HUES6 (cell line): ENCODE measurements around the gene DOCK1.

Source experiments
- H3K27ac ChIP-seq: 2 replicates; pipeline ENCODE4 v1.7.0; 2013; ENCODE audit warnings: low read depth, mild to moderate bottlenecking, low read length, inconsistent platforms
- H3K27me3 ChIP-seq: 2 replicates; pipeline ENCODE4 v1.6.1; 2013; ENCODE audit warnings: low read length; ENCODE audit not compliant: control insufficient read depth, insufficient read depth
- H3K36me3 ChIP-seq: 2 replicates; pipeline ENCODE4 v1.6.1; 2013; ENCODE audit warnings: low read length; ENCODE audit not compliant: control insufficient read depth, insufficient read depth
- H3K4me1 ChIP-seq: 2 replicates; pipeline ENCODE4 v1.6.1; 2013; ENCODE audit warnings: low read length; ENCODE audit not compliant: control insufficient read depth, insufficient read depth
- H3K4me3 ChIP-seq: 2 replicates; pipeline ENCODE4 v1.5.1; 2013; ENCODE audit warnings: low read depth, low read length
- H3K9ac ChIP-seq: one replicate; pipeline ENCODE4 v1.6.1; 2013; ENCODE audit warnings: mild to moderate bottlenecking, low read length
- H3K9me3 ChIP-seq: 2 replicates; pipeline ENCODE4 v1.6.1; 2013; ENCODE audit warnings: low read depth, low read length; ENCODE audit not compliant: control insufficient read depth, insufficient read depth

DOCK1 gene

DNA sequence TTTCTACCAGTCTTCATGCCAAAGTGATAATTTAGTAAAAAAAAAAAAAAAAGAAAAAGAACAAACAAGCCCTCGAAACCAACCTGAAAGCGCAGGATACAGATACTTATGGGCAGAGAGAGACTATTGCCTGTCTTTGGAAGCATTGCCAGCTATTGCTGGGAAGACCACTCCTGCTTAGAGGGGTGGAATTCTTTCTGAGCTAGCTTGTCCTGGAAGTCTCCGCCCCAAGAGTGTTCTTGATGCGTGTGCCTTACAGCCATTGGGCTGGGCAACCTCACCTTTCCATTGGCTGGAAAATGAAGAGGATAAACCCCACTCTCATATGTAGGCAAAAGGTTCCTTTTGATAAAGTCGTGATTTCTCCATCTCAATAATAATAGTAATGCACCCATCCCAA, 311.0 kb downstream of the DOCK1 start:
- Histone ChIP-seq H3K9ac (no peak overlapping the region), H3K4me3 (no peak overlapping the region), H3K36me3 (no peaks in the 10 kb centered on the region), H3K4me1 (peaks cover 22% of the 10 kb centered on the region), H3K9me3 (0 out of 2 replicates have a peak, but pooled peaks cover 3% of the 10 kb centered on the region), H3K27me3 (no peaks in the 10 kb centered on the region), H3K27ac (no peak overlapping the region)

- H3K9me3 ChIP-seq, result 0 out of 2 replicates have a peak, but pooled peaks cover 3% of the 10 kb centered on the region
- no peaks in the 10 kb centered on the region for H3K27me3 ChIP-seq
- no peak overlapping the region for H3K27ac ChIP-seq
- peaks cover 22% of the 10 kb centered on the region for H3K4me1 ChIP-seq
- H3K9ac ChIP-seq, result no peak overlapping the region
- H3K36me3 ChIP-seq, result no peaks in the 10 kb centered on the region
- H3K4me3 ChIP-seq, result no peak overlapping the region
These were observed 311.6 kb downstream of the DOCK1 start for GRCh38 chr10:127216786-127217185.

GRCh38 chr10:127218658-127219057, 313.4 kb downstream of the DOCK1 start:
- H3K4me1 ChIP-seq, result peaks cover 22% of the 10 kb centered on the region
- no peaks in the 10 kb centered on the region for H3K27me3 ChIP-seq
- H3K4me3 ChIP-seq, result no peak overlapping the region

DNA sequence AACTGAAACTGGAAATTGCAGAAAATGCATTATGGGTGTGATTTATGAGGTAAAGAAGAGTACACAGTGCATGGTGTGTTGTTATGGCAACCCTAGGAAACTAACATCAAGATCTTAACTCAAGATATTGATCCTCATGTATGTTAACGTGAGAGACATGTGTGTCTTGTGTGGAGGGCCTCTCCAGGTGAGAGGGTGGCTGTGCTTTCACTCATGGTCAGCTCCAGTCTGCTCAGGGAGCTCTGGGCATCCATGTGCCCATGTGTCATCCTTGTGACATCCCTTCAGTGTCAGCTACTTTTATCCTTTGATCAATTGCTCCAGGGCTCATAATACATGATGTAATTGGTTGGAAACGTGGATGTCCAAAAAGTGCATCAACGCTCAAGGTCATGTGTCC, 316.1 kb downstream of the DOCK1 start:
- peaks cover 8% of the 10 kb centered on the region for H3K4me1 ChIP-seq
- H3K27me3 ChIP-seq, result no peaks in the 10 kb centered on the region
- H3K27ac ChIP-seq, result no peak overlapping the region
- 0 out of 2 replicates have a peak, but pooled peaks cover 3% of the 10 kb centered on the region for H3K9me3 ChIP-seq
- no peak overlapping the region for H3K9ac ChIP-seq
- H3K36me3 ChIP-seq, result no peaks in the 10 kb centered on the region
- H3K4me3 ChIP-seq, result no peak overlapping the region

More at GRCh38 chr10:127218658-127219057, 313.4 kb downstream of the DOCK1 start:
- Histone ChIP-seq H3K36me3 (no peaks in the 10 kb centered on the region), H3K9me3 (0 out of 2 replicates have a peak, but pooled peaks cover 3% of the 10 kb centered on the region), H3K27ac (no peak overlapping the region), H3K9ac (no peak overlapping the region)

DNA sequence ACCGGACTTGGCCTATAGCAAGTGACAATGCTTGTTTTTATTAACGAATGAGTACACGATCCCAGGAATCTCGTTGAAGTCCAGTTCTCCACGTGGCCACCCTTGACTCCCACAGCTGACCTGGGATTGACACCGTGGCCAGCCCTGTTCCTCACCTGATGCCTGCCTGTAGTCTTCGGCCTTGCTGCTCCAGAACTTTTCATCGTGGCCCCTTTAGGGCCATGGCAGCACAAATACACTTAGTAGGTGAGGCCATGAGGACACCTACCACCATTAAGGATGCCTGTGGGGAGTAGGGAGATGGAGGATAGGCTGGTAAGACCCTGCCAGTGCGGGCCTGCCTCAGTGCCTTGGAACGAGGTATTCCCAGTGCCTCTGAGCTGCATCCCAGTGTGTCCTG, 321.8 kb downstream of the DOCK1 start:
- H3K9ac ChIP-seq, result no peak overlapping the region
- H3K27ac ChIP-seq, result no peak overlapping the region
- no peaks in the 10 kb centered on the region for H3K27me3 ChIP-seq
- no peaks in the 10 kb centered on the region for H3K9me3 ChIP-seq
- H3K36me3 ChIP-seq, result no peaks in the 10 kb centered on the region
- H3K4me3 ChIP-seq, result no peak overlapping the region
- no peaks in the 10 kb centered on the region for H3K4me1 ChIP-seq

- Histone ChIP-seq H3K4me3 (no peak overlapping the region), H3K9ac (no peak overlapping the region), H3K9me3 (no peaks in the 10 kb centered on the region), H3K36me3 (no peaks in the 10 kb centered on the region), H3K27me3 (no peaks in the 10 kb centered on the region), H3K27ac (no peak overlapping the region), H3K4me1 (no peaks in the 10 kb centered on the region)
These were observed 322.4 kb downstream of the DOCK1 start for GRCh38 chr10:127227663-127228062.

- Histone ChIP-seq H3K9me3 (no peaks in the 10 kb centered on the region), H3K4me1 (no peaks in the 10 kb centered on the region), H3K36me3 (no peaks in the 10 kb centered on the region), H3K27ac (no peak overlapping the region), H3K9ac (no peak overlapping the region), H3K27me3 (no peaks in the 10 kb centered on the region), H3K4me3 (no peak overlapping the region)
These were observed 323.1 kb downstream of the DOCK1 start for GRCh38 chr10:127228195-127228787.

- no peaks in the 10 kb centered on the region for H3K4me1 ChIP-seq
- no peak overlapping the region for H3K27ac ChIP-seq
- no peaks in the 10 kb centered on the region for H3K36me3 ChIP-seq
These were observed 329.1 kb downstream of the DOCK1 start for GRCh38 chr10:127234306-127234800.

DNA sequence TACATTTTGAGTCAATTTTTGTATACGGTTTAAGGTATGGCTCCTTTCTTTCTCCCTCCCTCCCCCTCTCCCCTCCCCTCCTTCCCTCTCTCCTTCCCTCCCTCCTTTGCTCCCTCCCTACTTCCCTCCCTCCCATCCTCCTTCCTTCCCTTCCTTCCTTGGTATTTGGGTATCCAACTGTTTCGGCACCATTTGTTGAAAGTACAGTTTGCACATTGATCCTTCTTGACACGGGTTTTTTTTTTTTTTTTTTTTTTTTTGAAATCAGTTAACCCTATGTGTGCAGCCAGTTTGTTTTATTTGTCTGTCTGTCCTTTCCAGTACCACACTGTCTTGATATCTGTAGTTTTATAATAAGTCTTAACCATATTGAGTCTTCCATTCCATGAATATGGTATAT, 331.0 kb downstream of the DOCK1 start:
- Histone ChIP-seq H3K4me1 (no peaks in the 10 kb centered on the region), H3K9me3 (no peaks in the 10 kb centered on the region), H3K27ac (no peak overlapping the region), H3K36me3 (no peaks in the 10 kb centered on the region), H3K4me3 (no peak overlapping the region), H3K27me3 (no peaks in the 10 kb centered on the region), H3K9ac (no peak overlapping the region)

More at GRCh38 chr10:127234306-127234800, 329.1 kb downstream of the DOCK1 start:
- H3K4me3 ChIP-seq, result no peak overlapping the region
- no peak overlapping the region for H3K9ac ChIP-seq
- H3K9me3 ChIP-seq, result no peaks in the 10 kb centered on the region
- no peaks in the 10 kb centered on the region for H3K27me3 ChIP-seq

DNA sequence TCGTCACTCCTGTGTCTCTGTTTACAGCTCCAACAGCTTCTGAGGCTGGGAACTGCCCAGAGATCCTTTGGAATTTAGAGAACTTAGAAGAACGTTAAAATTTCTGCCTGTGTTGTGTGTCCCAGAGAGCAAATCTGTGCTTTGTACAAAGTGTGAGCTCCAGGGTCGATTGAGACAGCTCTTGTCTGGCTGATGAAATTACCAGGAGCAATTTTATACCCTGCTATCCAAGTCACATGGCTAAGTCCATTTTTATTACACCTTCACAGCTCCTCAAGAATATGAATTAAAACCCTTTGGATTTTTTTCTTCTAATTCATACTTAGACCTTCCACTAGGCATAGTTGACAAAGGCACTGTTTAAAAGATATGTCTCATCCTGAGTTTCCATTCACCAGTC, 337.7 kb downstream of the DOCK1 start:
- Histone ChIP-seq H3K9me3 (no peaks in the 10 kb centered on the region), H3K9ac (no peak overlapping the region), H3K27ac (no peak overlapping the region), H3K36me3 (no peaks in the 10 kb centered on the region), H3K4me1 (no peaks in the 10 kb centered on the region), H3K4me3 (no peak overlapping the region), H3K27me3 (no peaks in the 10 kb centered on the region)

GRCh38 chr10:127243490-127244272, 338.5 kb downstream of the DOCK1 start:
- Histone ChIP-seq H3K27me3 (no peaks in the 10 kb centered on the region), H3K27ac (no peak overlapping the region), H3K4me3 (no peak overlapping the region), H3K4me1 (no peaks in the 10 kb centered on the region), H3K9ac (no peak overlapping the region), H3K9me3 (no peaks in the 10 kb centered on the region), H3K36me3 (peaks cover 5% of the 10 kb centered on the region)
